ENCODE results near the gene CELA1.

DNA sequence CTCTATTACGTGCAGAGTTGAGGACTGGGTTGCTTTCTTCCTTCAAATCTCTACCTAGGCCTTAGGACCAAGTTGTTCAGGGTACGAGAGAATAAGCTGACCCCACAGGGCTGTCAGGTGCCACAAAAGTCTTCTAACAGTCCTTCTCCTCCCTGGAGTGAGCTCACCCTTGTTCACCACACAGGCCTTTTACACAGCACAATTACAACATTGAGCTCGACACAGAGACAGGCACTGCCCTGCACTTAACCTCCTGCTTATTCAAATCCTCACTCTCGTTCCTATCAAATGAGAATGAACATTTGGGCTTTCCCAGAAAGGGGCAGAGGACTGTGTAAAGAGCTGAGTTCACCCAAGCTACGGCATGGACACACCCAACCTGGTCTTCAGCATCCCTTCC lies 42.4 kb upstream of the CELA1 start:
- no peak for TF ChIP-seq POLR2A (IDR thresholded peaks at IDR 0.05)
- TF ChIP-seq, protein P1, sequence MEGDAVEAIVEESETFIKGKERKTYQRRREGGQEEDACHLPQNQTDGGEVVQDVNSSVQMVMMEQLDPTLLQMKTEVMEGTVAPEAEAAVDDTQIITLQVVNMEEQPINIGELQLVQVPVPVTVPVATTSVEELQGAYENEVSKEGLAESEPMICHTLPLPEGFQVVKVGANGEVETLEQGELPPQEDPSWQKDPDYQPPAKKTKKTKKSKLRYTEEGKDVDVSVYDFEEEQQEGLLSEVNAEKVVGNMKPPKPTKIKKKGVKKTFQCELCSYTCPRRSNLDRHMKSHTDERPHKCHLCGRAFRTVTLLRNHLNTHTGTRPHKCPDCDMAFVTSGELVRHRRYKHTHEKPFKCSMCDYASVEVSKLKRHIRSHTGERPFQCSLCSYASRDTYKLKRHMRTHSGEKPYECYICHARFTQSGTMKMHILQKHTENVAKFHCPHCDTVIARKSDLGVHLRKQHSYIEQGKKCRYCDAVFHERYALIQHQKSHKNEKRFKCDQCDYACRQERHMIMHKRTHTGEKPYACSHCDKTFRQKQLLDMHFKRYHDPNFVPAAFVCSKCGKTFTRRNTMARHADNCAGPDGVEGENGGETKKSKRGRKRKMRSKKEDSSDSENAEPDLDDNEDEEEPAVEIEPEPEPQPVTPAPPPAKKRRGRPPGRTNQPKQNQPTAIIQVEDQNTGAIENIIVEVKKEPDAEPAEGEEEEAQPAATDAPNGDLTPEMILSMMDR (IDR thresholded peaks at IDR 0.05): no peak

All from uterus (tissue), 2 donors.